GM19395 (cell line): ENCODE data around the gene IER3.
"Not testable (repeated sequence)": the region's sequence is repeated elsewhere in the genome, so short reads cannot be mapped to it uniquely, and the experiment has no call there.

Experiments
- ATAC-seq: cut with Tn5 transposase; IDR thresholded peaks from one replicate; pipeline ENCODE4 v1.9.1; 2021; ENCODE audit warnings: mild to moderate bottlenecking, moderate library complexity; ENCODE audit not compliant: unreplicated experiment

IER3 gene

GRCh38 chr6:30725713-30726505, 18.4 kb downstream of the IER3 start:
- no peak for ATAC-seq

- no peak for ATAC-seq
These were observed 19.3 kb downstream of the IER3 start for GRCh38 chr6:30724906-30725667.

- ATAC-seq: not testable (repeated sequence)
These were observed 20.3 kb downstream of the IER3 start for GRCh38 chr6:30723843-30724741.

- ATAC-seq: not testable (repeated sequence)
These were observed 21.0 kb downstream of the IER3 start for GRCh38 chr6:30723159-30723842.

GRCh38 chr6:30722280-30723112, 21.9 kb downstream of the IER3 start:
- peak; percentile 30 for ATAC-seq

- not testable (repeated sequence) for ATAC-seq
These were observed 22.4 kb downstream of the IER3 start for GRCh38 chr6:30722025-30722279.

- ATAC-seq: no peak
These were observed 22.9 kb downstream of the IER3 start for GRCh38 chr6:30721198-30722024.

GRCh38 chr6:30720738-30721197, 23.6 kb downstream of the IER3 start:
- ATAC-seq: no peak

GRCh38 chr6:30719791-30720737, 24.3 kb downstream of the IER3 start, which contains the start of gene TUBB:
Gene TUBB, plus strand, starts transcription at chr6:30720352. Its CDS starts 155 bp downstream, at chr6:30720507.
- ATAC-seq: peak; percentile 31

- no peak for ATAC-seq
These were observed 25.0 kb downstream of the IER3 start for GRCh38 chr6:30719356-30719755.

GRCh38 chr6:30717845-30718720, 26.3 kb downstream of the IER3 start:
- not testable (repeated sequence) for ATAC-seq

GRCh38 chr6:30717129-30717844, 27.1 kb downstream of the IER3 start, which contains the start of gene MDC1:
Gene MDC1, minus strand, starts transcription at chr6:30717281. Its CDS starts 2,106 bp downstream, at chr6:30715175.
- ATAC-seq: peak; percentile 80

GRCh38 chr6:30716879-30717128, 27.5 kb downstream of the IER3 start:
- no peak for ATAC-seq

- no peak for ATAC-seq
These were observed 30.1 kb downstream of the IER3 start for GRCh38 chr6:30714263-30714662.

- no peak for ATAC-seq
These were observed 31.9 kb downstream of the IER3 start for GRCh38 chr6:30712441-30712945.

GRCh38 chr6:30711758-30712380, 32.5 kb downstream of the IER3 start:
- no peak for ATAC-seq
